ENCODE measurements around the gene PARD6G. TPM values are rescaled to one million over a fixed set of nuclear protein-coding genes. Genes with fewer than 3 reads are reported as not detected.
A peak's percentile ranks its signal among the peaks of the same experiment; 100 is the strongest.

The PARD6G gene
- total and polyA plus RNA-seq, 2 of the 8 experiments (the other 6 are each of a cell fraction or from before 2014, with no cell fraction given): 11.3 to 17.9 TPM

GRCh38 chr18:80246445-80247392 lies 595 bp downstream of the PARD6G start:
- Histone ChIP-seq H4K5ac (ENCODE audit: insufficient read length, low read depth, low read length) (peak overlapping the region; percentile 28), H3K27me3 (replicated peaks in 1 of 4; ENCODE audit: control insufficient read depth in 3 of 4, extremely low read depth in 1 of 4, insufficient read depth in 3 of 4, low read length in 3 of 4) (no peaks in the 10 kb centered on the region; a peak in 2 of 7 replicates), H3K9me3 (ENCODE audit: insufficient read depth in 2 of 2, low read depth in 1 of 2, low read length in 1 of 2) (no peaks in the 10 kb centered on the region), H2BK20ac (ENCODE audit: low read length) (no peak overlapping the region), H3K9ac (replicated peaks in 1 of 4; ENCODE audit: extremely low read depth in 1 of 4, low read depth in 3 of 4, low read length in 3 of 4) (peak overlapping the region; percentile 46 to 79 (median 60)), H3K27ac (ENCODE audit: low read depth, low read length) (no peak overlapping the region), H3K4ac (replicated peaks; ENCODE audit: insufficient read length, low read depth, low read length) (no peak overlapping the region), H3K4me1 (replicated peaks in 1 of 4; ENCODE audit: control insufficient read depth in 3 of 4, insufficient read depth in 4 of 4, low read length in 3 of 4) (peaks cover 0 to 5% (median 0%) of the 10 kb centered on the region in 4 experiments; a peak in 1 of 7 replicates), H3K4me2 (ENCODE audit: insufficient read depth in 1 of 2, low read depth in 2 of 2, low read length in 2 of 2) (peak overlapping the region; percentile 77 to 84), H2BK15ac (ENCODE audit: low read length) (no peak overlapping the region), H3K14ac (ENCODE audit: insufficient read length) (peak overlapping the region; percentile 28), H2BK12ac (ENCODE audit: low read depth, low read length) (no peak overlapping the region), H2BK120ac (replicated peaks; ENCODE audit: low read depth, low read length) (no peak overlapping the region), H2AFZ (ENCODE audit: low read length) (no peak overlapping the region), H3K36me3 (ENCODE audit: control insufficient read depth in 2 of 4, insufficient read depth in 4 of 4, low read length in 3 of 4) (no peaks in the 10 kb centered on the region), H4K91ac (replicated peaks; ENCODE audit: insufficient read length, low read length) (no peak overlapping the region), H3K79me2 (ENCODE audit: control insufficient read depth in 1 of 2, insufficient read depth in 2 of 2, low read length in 2 of 2) (peaks cover 0 to 9% of the 10 kb centered on the region in 2 experiments; a peak in 1 of 4 replicates), H2AK5ac (ENCODE audit: low read depth, low read length) (no peak overlapping the region), H3K56ac (replicated peaks; ENCODE audit: insufficient read length, low read depth, low read length) (no peak overlapping the region), H4K8ac (ENCODE audit: extremely low read depth, insufficient read depth, low read length) (peak overlapping the region; percentile 12; the same call in 1 of the 2 replicates), H3K18ac (ENCODE audit: extremely low read depth, low read length) (no peak overlapping the region; the same call in none of the 2 replicates), H3K23ac (ENCODE audit: insufficient read length) (no peak overlapping the region), H2BK5ac (ENCODE audit: low read depth, low read length) (no peak overlapping the region), H3K23me2 (ENCODE audit: low read depth, low read length) (peaks cover 9% of the 10 kb centered on the region), H4K20me1 (replicated peaks in 1 of 2; ENCODE audit: control insufficient read depth in 1 of 2, insufficient read depth in 2 of 2, low read length in 2 of 2) (peaks cover 4 to 5% of the 10 kb centered on the region in 2 experiments), H3K79me1 (ENCODE audit: low read depth, low read length) (peaks cover 4% of the 10 kb centered on the region; the same call in 1 of the 2 replicates), H3K4me3 (ENCODE audit: extremely low read depth in 1 of 4, insufficient read depth in 2 of 4, low read depth in 3 of 4, low read length in 4 of 4) (peak overlapping the region; percentile 71 to 96 (median 75))
- peak in 1 of 2 experiments; percentile 83 for DNase-seq (ENCODE audit: low read depth in 1 of 2, low spot score in 2 of 2)
- 1% methylated on average over 56 of the region's 106 CpGs; no CpG with 5 or more reads in 1 of the 2 experiments for WGBS, 2 experiments (ENCODE audit: extremely low coverage in 1 of 2, insufficient coverage in 1 of 2, insufficient read length in 1 of 2, insufficient replicate concordance in 2 of 2, low coverage in 1 of 2, low lambda C conversion rate in 2 of 2, missing lambda C conversion rate in 1 of 2)
- ChIA-PET POLR2A (ENCODE audit: partially characterized antibody) (interaction anchor here (0.7 to 1.3 kb wide), 2 partner anchors 41 to 90 kb away, joined by 3 to 4 read pairs; no protein-coding TSS in a partner anchor), CTCF (ENCODE audit: partially characterized antibody) (interaction anchor here (0.8 to 6.0 kb wide), 6 partner anchors 36 to 87 kb away, joined by 3 to 30 read pairs (median 4); no protein-coding TSS in a partner anchor)
- FAIRE-seq: no peak
- TF ChIP-seq HDAC2 (IDR thresholded peaks at IDR 0.05; ENCODE audit: borderline replicate concordance in 1 of 2, low read depth in 2 of 2, low read length in 2 of 2): peak in 1 of 2 experiments; percentile 34; a peak in 1 of 4 replicates
- peak; percentile 47 for TF ChIP-seq PHF8 (conservative IDR thresholded peaks at IDR 0.05; ENCODE audit: low read depth, low read length)
- TF ChIP-seq KDM4A (IDR thresholded peaks at IDR 0.05; ENCODE audit: low read depth, low read length, severe bottlenecking): peak; percentile 86
- 0 out of 4 replicates have a peak, but pooled peaks of 1 of the 2 experiments have one; percentile 31 for TF ChIP-seq SIN3A (conservative IDR thresholded peaks at IDR 0.05 in 1 of 2, IDR thresholded peaks at IDR 0.05 in 1 of 2; ENCODE audit: low read depth in 1 of 2, low read length in 2 of 2)
- no peak for TF ChIP-seq POLR2AphosphoS5 (IDR thresholded peaks at IDR 0.05; ENCODE audit: low read depth, low read length)
- 0 out of 2 replicates have a peak, but pooled peaks have one; percentile 7 for TF ChIP-seq E2F6 (IDR thresholded peaks at IDR 0.05)
- TF ChIP-seq EZH2 (IDR thresholded peaks at IDR 0.05; ENCODE audit: low read depth, low read length, severe bottlenecking): no peak
- no peak for TF ChIP-seq KDM1A (IDR thresholded peaks at IDR 0.05; ENCODE audit: borderline replicate concordance, low read length)

Measured in H1 (cell line).